ENCODE data around the gene KLC1. TPM values are rescaled to one million over a fixed set of nuclear protein-coding genes. Genes with fewer than 3 reads are reported as not detected.

Gene KLC1
- total RNA-seq, 1 experiment from 2014 or later: 121 TPM

- no peak for TF ChIP-seq REST (IDR thresholded peaks at IDR 0.05; ENCODE audit: low read depth)
These were observed 9.6 kb downstream of the KLC1 start (continued) for GRCh38 chr14:103638594-103638993.

GRCh38 chr14:103641161-103641560 lies 12.2 kb downstream of the KLC1 start:
- H3K4me1 ChIP-seq (ENCODE audit: control insufficient read depth in 1 of 2, insufficient read depth in 2 of 2, low read length in 2 of 2): no peaks in the 10 kb centered on the region; a peak in 1 of 4 replicates
- no peak overlapping the region for H3K9ac ChIP-seq (ENCODE audit: low read length)
- no peak overlapping the region for H3K4me3 ChIP-seq (replicated peaks in 1 of 2; ENCODE audit: low read depth in 1 of 2, low read length in 2 of 2)
- no peak overlapping the region for H2AFZ ChIP-seq (ENCODE audit: low read depth, low read length, poor library complexity, severe bottlenecking)
- no TSS peak for BruUV-seq (replicated peaks)
- TF ChIP-seq POLR2A (IDR thresholded peaks at IDR 0.05; ENCODE audit: borderline replicate concordance, extremely low read depth, insufficient read depth, insufficient read length): no peak
- no peak for TF ChIP-seq CTCF (IDR thresholded peaks at IDR 0.05 in 2 of 3, conservative IDR thresholded peaks at IDR 0.05 in 1 of 3; ENCODE audit: borderline replicate concordance in 1 of 3, insufficient read depth in 1 of 3, low read depth in 2 of 3, low read length in 2 of 3)
- H3K9me3 ChIP-seq (ENCODE audit: control insufficient read depth in 1 of 2, insufficient read depth in 1 of 2, low read depth in 1 of 2, low read length in 2 of 2): no peaks in the 10 kb centered on the region
- intact Hi-C loops (cut with micrococcal nuclease): no loop called here
- ChIA-PET POLR2A (no interaction called here), RAD21 (ENCODE audit: low non-redundant PET in 1 of 2, low total read pairs in 2 of 2, uncharacterized antibody in 2 of 2, unreplicated experiment in 2 of 2) (no interaction called here), CTCF (no interaction called here)
- H3K27ac ChIP-seq (ENCODE audit: low read depth, low read length): no peak overlapping the region
- no peaks in the 10 kb centered on the region for H3K27me3 ChIP-seq (ENCODE audit: insufficient read depth, low read length)
- no peaks in the 10 kb centered on the region for H3K9me2 ChIP-seq (ENCODE audit: insufficient read depth)
- H3K36me3 ChIP-seq (ENCODE audit: control insufficient read depth in 1 of 2, insufficient read depth in 2 of 2, low read length in 2 of 2): no peaks in the 10 kb centered on the region
- no peak for ATAC-seq
- peaks cover 100% of the 10 kb centered on the region for H3K79me2 ChIP-seq (ENCODE audit: insufficient read depth, low read length)
- no peak for DNase-seq (ENCODE audit: low read depth, low spot score)
- no peak overlapping the region for H3K4me2 ChIP-seq (ENCODE audit: low read length)
- no peaks in the 10 kb centered on the region for H4K20me1 ChIP-seq (ENCODE audit: insufficient read depth)

All from HCT116 (cell line).